ENCODE data around the gene ATP2B2. TPM values are rescaled to one million over a fixed set of nuclear protein-coding genes. Genes with fewer than 3 reads are reported as not detected.

Gene ATP2B2
- total RNA-seq, 6 experiments from 2014 or later = 25.9 to 45.1 (median 35.1) TPM

DNA sequence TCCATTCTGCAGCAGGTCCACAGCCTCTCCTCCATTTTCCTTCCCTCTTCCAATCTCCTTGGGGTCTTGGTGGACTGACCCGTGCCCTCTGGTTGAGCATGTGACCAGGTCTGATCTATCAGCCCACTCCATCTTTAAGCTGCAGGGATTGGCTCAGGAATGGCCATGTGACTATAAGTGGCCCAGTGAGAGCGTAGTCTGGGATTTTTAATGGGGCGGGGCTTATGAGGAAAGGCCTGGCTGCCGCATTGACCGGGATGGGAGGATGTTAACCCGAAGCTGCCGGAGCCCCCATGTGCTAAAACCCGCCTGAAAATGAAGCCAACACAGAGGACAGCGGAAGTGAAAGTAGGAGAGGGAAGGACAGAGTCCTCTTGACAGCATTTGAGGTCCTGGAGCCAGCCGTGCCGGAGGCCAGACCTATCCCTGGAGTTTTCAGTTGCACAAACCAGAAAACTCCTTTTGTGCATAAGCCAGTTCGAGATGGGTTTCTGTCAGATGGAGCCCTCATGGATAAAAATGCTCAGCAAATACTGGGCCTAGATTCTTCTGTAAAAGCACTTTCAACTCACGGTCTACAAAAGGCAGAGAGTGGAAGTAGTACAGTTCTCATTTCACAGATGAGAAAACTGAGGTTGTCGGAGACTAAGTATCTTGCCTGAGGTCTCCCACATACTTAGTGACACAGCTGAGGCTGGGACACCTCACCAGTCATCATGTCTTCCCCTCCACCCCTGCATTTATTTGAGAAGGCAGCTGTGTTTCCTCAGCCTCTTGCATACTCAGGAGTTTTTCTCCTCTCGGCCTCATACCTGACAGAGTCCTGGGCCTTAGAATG is 61.9 kb downstream of the ATP2B2 start:
- Histone ChIP-seq H3K4me3 (no peak overlapping the region), H3K27ac (no peak overlapping the region), H3K9me3 (no peaks in the 10 kb centered on the region), H3K27me3 (no peaks in the 10 kb centered on the region), H3K4me1 (peaks cover 0 to 35% (median 16%) of the 10 kb centered on the region in 4 donors), H3K36me3 (peaks cover 0 to 5% (median 0%) of the 10 kb centered on the region in 4 donors)
- WGBS (ENCODE audit: insufficient coverage, low coverage, low lambda C conversion rate, missing lambda C conversion rate) = 68% methylated on average over 6 of the region's 15 CpGs
- intact Hi-C loops (cut with DNase I) = no loop called here
- no peak for TF ChIP-seq POLR2A (IDR thresholded peaks at IDR 0.05)
- TF ChIP-seq, protein P1, sequence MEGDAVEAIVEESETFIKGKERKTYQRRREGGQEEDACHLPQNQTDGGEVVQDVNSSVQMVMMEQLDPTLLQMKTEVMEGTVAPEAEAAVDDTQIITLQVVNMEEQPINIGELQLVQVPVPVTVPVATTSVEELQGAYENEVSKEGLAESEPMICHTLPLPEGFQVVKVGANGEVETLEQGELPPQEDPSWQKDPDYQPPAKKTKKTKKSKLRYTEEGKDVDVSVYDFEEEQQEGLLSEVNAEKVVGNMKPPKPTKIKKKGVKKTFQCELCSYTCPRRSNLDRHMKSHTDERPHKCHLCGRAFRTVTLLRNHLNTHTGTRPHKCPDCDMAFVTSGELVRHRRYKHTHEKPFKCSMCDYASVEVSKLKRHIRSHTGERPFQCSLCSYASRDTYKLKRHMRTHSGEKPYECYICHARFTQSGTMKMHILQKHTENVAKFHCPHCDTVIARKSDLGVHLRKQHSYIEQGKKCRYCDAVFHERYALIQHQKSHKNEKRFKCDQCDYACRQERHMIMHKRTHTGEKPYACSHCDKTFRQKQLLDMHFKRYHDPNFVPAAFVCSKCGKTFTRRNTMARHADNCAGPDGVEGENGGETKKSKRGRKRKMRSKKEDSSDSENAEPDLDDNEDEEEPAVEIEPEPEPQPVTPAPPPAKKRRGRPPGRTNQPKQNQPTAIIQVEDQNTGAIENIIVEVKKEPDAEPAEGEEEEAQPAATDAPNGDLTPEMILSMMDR (IDR thresholded peaks at IDR 0.05) = no peak
- DNase-seq (no peak), ATAC-seq (no peak)

DNA sequence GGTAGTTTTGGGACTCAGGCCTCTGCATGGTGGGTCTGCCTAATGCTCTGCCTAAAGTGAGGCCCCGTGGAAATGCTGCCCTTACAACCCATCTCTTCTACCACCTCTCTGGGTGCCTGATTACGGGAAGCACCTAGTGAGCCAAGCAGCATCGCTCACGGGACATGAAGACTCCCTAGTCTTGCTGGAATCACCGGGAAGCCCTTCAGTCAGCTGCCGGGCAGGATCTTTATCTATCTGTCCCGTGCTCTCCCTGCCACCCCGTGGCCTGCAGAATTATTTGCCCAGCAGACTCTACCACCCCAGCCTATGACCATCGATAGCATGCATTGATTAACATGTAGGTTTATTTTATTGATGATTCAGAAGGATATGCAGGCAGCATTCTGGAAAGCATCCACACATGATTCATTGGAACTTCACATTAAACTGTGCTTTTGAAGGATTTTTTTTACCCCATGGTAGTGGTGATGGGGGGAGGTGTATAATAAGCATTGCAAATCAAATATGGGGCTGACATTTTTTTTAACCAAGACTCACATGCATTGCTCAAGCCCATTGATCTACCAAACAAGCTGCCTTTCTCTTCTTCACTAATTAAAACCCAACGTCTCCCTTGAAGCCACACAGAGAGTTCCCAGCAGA is 63.1 kb downstream of the ATP2B2 start:
- ATAC-seq = peak in 1 of 4 donors; percentile 64
- no peaks in the 10 kb centered on the region for H3K9me3 ChIP-seq
- 23% methylated on average over 7 of the region's 10 CpGs for WGBS (ENCODE audit: insufficient coverage, low coverage, low lambda C conversion rate, missing lambda C conversion rate)

DNA sequence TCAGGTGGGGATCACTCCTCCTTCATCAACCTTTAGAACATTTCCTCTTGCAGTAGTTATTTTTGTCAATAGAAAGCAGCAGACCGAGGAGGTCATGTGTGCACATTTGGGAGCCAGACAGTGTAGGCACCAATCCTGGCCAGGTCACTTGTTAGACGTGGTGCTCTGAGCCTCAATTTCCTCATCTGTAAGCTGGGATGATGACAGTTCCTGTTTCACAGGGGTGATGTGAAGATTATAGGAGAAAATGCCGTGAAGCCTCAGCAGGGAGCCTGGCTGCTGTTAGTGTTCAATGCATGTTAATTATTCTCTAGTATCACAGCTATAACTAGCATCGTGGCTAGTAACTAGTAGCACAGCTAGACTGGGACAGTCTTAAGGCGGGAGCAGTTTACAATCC is 64.7 kb downstream of the ATP2B2 start:
- H3K27me3 ChIP-seq = no peaks in the 10 kb centered on the region
- no peak overlapping the region for H3K4me3 ChIP-seq
- peak in 3 of 4 donors; percentile 7 to 13 (median 9) for ATAC-seq
- intact Hi-C loops (cut with DNase I) = no loop called here
- H3K9me3 ChIP-seq = no peaks in the 10 kb centered on the region
- H3K27ac ChIP-seq = no peak overlapping the region
- WGBS (ENCODE audit: insufficient coverage, low coverage, low lambda C conversion rate, missing lambda C conversion rate) = 13% methylated on average over 4 of the region's 5 CpGs
- no peak for DNase-seq
- no peaks in the 10 kb centered on the region for H3K36me3 ChIP-seq
- TF ChIP-seq, protein P1 (IDR thresholded peaks at IDR 0.05) = no peak
- no peak for TF ChIP-seq POLR2A (IDR thresholded peaks at IDR 0.05)
- H3K4me1 ChIP-seq = peaks cover 0 to 37% (median 17%) of the 10 kb centered on the region in 4 donors

More for the DNA sequence above, 63.1 kb downstream of the ATP2B2 start:
- no peak overlapping the region for H3K27ac ChIP-seq
- peaks cover 0 to 37% (median 17%) of the 10 kb centered on the region in 4 donors for H3K4me1 ChIP-seq
- no peaks in the 10 kb centered on the region for H3K36me3 ChIP-seq
- no peaks in the 10 kb centered on the region for H3K27me3 ChIP-seq
- DNase-seq = peak in 1 of 3 donors; percentile 43
- intact Hi-C loops (cut with DNase I) = no loop called here
- no peak overlapping the region for H3K4me3 ChIP-seq
- TF ChIP-seq, protein P1 (IDR thresholded peaks at IDR 0.05) = no peak
- TF ChIP-seq POLR2A (IDR thresholded peaks at IDR 0.05) = no peak

DNA sequence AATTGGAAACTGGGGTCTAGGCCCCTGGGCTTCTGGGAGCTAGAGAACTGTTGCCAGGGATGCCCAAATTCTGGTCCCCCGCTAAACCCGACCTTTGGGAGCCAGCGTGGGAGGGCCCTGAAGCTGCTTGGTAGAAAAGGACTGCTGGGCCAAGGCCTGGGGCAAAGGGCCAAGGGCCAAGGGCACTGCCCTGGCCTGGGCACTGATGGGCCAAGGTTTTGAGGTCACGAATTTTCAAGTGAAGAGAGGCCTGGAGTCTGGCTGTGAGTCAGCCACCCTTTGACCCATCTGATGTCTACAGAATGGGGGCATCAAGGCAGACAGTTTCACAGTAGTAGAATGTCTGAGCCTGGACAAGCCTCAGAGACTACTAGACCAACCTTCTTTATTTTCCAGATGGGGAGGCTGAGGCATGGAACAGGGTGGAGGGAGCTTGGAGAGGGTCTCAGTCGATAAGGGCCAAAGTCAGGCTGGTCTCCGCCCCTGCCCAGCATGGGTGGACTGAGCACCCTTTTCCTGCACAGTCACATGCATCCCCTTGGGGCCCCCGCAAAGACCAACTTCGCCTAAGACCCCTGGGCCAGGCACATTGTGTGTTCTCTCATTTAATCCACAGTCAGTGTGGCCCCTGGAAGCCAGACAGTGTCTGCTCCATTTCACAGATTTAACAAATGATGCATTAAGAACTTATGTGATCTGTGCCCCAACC is 66.3 kb downstream of the ATP2B2 start:
- TF ChIP-seq, protein P1 (IDR thresholded peaks at IDR 0.05) = no peak
- no peak for TF ChIP-seq POLR2A (IDR thresholded peaks at IDR 0.05)
- no peaks in the 10 kb centered on the region for H3K36me3 ChIP-seq
- no peak overlapping the region for H3K27ac ChIP-seq
- WGBS (ENCODE audit: insufficient coverage, low coverage, low lambda C conversion rate, missing lambda C conversion rate) = no CpG with 5 or more reads among the region's 8 CpGs
- H3K9me3 ChIP-seq = no peaks in the 10 kb centered on the region
- H3K4me1 ChIP-seq = peaks cover 0 to 44% (median 17%) of the 10 kb centered on the region in 4 donors
- ATAC-seq = peak; percentile 73 to 85 (median 81)
- no peak overlapping the region for H3K4me3 ChIP-seq
- no peaks in the 10 kb centered on the region for H3K27me3 ChIP-seq
- intact Hi-C loops (cut with DNase I) = no loop called here
- DNase-seq = peak; percentile 76 to 87 (median 86)

Data from right lobe of liver (tissue), 6 donors.